Parathyroid adenoma (tissue), 2 donors: ENCODE measurements around the gene GRIK3.

ENCODE experiments used
- H2AFZ ChIP-seq: fragments of 300-600 bp; sonication (generic); one replicate; pipeline ENCODE4 v1.7.0; 2017; ENCODE audit warnings: antibody characterized with exemption, mild to moderate bottlenecking
- H3K27ac ChIP-seq: fragments of 300-600 bp; sonication (generic); one replicate; pipeline ENCODE4 v1.7.0; 2017
- H3K27me3 ChIP-seq: fragments of 300-600 bp; sonication (generic); one replicate; pipeline ENCODE4 v1.7.0; 2017; ENCODE audit warnings: low read length; ENCODE audit not compliant: control insufficient read depth, insufficient read depth
- H3K36me3 ChIP-seq: fragments of 300-600 bp; sonication (generic); one replicate; pipeline ENCODE4 v1.7.0; 2017; ENCODE audit warnings: low read length; ENCODE audit not compliant: control insufficient read depth, insufficient read depth
- H3K4me1 ChIP-seq: fragments of 300-600 bp; sonication (generic); one replicate; pipeline ENCODE4 v1.7.0; 2017; ENCODE audit warnings: control low read depth
- H3K4me2 ChIP-seq: fragments of 300-600 bp; sonication (generic); one replicate; pipeline ENCODE4 v1.7.0; 2017; ENCODE audit warnings: low read length
- H3K4me3 ChIP-seq: fragments of 300-600 bp; sonication (generic); one replicate; pipeline ENCODE4 v1.7.0; 2017; ENCODE audit warnings: low read depth, low read length
- H3K79me2 ChIP-seq: fragments of 300-600 bp; sonication (generic); one replicate; pipeline ENCODE4 v1.7.0; 2017; ENCODE audit warnings: control low read depth
- H3K9ac ChIP-seq: fragments of 300-600 bp; sonication (generic); one replicate; pipeline ENCODE4 v1.7.0; 2017; ENCODE audit warnings: mild to moderate bottlenecking
- H3K9me3 ChIP-seq: fragments of 300-600 bp; sonication (generic); one replicate; pipeline ENCODE4 v1.7.0; 2017; ENCODE audit warnings: low read length; ENCODE audit not compliant: control insufficient read depth
- CTCF ChIP-seq: fragments of 300-600 bp; sonication (generic); IDR thresholded peaks from one replicate; pipeline ENCODE4 v1.7.0; 2017; ENCODE audit warnings: antibody characterized with exemption, mild to moderate bottlenecking
- donor health status: primary hyperparathyroidism.

Gene GRIK3

GRCh38 chr1:36869826-36870225 lies 164.5 kb downstream of the GRIK3 start:
- Histone ChIP-seq H3K9ac (no peak overlapping the region), H3K4me3 (no peak overlapping the region), H3K27ac (no peak overlapping the region), H3K4me2 (no peak overlapping the region), H3K9me3 (no peaks in the 10 kb centered on the region), H3K79me2 (no peaks in the 10 kb centered on the region), H3K4me1 (no peaks in the 10 kb centered on the region), H3K36me3 (no peaks in the 10 kb centered on the region), H2AFZ (no peak overlapping the region), H3K27me3 (no peaks in the 10 kb centered on the region)
- TF ChIP-seq CTCF = no peak

GRCh38 chr1:36869054-36869453 lies 165.3 kb downstream of the GRIK3 start:
- H3K4me2 ChIP-seq = no peak overlapping the region
- no peak overlapping the region for H3K9ac ChIP-seq
- H3K4me3 ChIP-seq = no peak overlapping the region
- H3K27ac ChIP-seq = no peak overlapping the region
- no peak for TF ChIP-seq CTCF
- no peaks in the 10 kb centered on the region for H3K79me2 ChIP-seq
- H3K27me3 ChIP-seq = no peaks in the 10 kb centered on the region
- H3K9me3 ChIP-seq = no peaks in the 10 kb centered on the region
- no peaks in the 10 kb centered on the region for H3K4me1 ChIP-seq
- H3K36me3 ChIP-seq = no peaks in the 10 kb centered on the region
- no peak overlapping the region for H2AFZ ChIP-seq

GRCh38 chr1:36867575-36867974 lies 166.7 kb downstream of the GRIK3 start:
- Histone ChIP-seq H3K4me1 (no peaks in the 10 kb centered on the region), H3K4me2 (no peak overlapping the region), H3K79me2 (no peaks in the 10 kb centered on the region), H3K9ac (no peak overlapping the region), H3K27ac (no peak overlapping the region), H3K4me3 (no peak overlapping the region), H2AFZ (no peak overlapping the region), H3K27me3 (no peaks in the 10 kb centered on the region), H3K36me3 (no peaks in the 10 kb centered on the region), H3K9me3 (no peaks in the 10 kb centered on the region)
- no peak for TF ChIP-seq CTCF

DNA sequence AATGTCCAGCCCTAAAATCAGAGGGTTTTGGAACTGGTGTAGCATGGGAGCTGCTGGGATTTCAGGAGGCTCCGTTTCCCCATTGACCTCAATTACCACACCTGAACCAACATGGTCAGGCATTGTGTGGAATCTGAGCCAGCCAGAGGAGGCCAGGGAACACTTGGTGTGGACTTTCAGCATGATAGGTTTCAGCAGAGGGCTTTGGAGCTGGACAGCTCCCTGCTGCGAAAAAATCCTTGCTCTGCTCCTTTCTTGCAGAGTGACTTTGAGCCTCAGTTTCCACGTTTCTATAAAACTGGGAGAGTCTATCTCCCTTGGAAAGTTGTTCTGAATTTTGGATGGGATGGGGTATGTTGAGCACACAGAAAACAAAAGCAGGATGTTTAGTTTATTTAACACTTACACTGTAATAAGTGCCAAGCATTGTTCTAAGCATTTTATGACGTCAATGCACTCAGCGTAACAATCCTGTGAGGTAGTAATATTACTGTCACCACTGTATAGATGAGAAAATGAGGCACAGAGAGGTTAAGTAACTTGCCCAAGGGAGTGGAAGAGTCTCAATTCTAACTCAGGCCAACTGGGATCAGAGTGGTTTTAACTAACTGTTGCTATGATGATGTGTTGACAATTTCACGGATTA lies 168.0 kb downstream of the GRIK3 start:
- Histone ChIP-seq H2AFZ (no peak overlapping the region), H3K4me2 (no peak overlapping the region), H3K9ac (no peak overlapping the region), H3K36me3 (no peaks in the 10 kb centered on the region), H3K27me3 (no peaks in the 10 kb centered on the region), H3K4me3 (no peak overlapping the region), H3K9me3 (no peaks in the 10 kb centered on the region), H3K27ac (no peak overlapping the region), H3K79me2 (no peaks in the 10 kb centered on the region), H3K4me1 (no peaks in the 10 kb centered on the region)
- no peak for TF ChIP-seq CTCF

DNA sequence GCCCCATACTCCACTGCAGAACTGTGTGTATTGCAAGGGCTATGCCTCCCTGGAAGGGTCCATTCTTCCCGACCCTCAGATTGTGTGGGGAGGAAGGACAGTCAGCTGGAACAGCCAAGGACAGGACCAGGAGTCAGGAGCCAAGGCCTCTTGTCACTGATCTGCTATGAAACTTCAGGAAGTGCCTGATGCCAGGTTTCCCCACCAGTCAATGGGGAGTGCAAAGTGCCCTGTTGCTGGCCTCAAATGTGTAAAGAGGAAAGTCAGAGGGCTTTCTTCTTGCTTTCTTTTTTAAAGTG lies 168.8 kb downstream of the GRIK3 start:
- Histone ChIP-seq H2AFZ (no peak overlapping the region), H3K4me2 (no peak overlapping the region), H3K9me3 (no peaks in the 10 kb centered on the region), H3K79me2 (no peaks in the 10 kb centered on the region), H3K4me1 (no peaks in the 10 kb centered on the region), H3K27me3 (no peaks in the 10 kb centered on the region), H3K36me3 (no peaks in the 10 kb centered on the region), H3K27ac (no peak overlapping the region), H3K4me3 (no peak overlapping the region), H3K9ac (no peak overlapping the region)
- no peak for TF ChIP-seq CTCF
